Measurements from ENCODE around the gene CALCOCO2. TPM values are rescaled to one million over a fixed set of nuclear protein-coding genes. Genes with fewer than 3 reads are reported as not detected.

CALCOCO2 gene
- polyA plus RNA-seq, 1 donor (not counting 4 experiments of a cell fraction or from before 2014, with no cell fraction given), result 76.0 TPM

- dilution Hi-C loops (cut with MboI; ENCODE audit: extremely low pct_ligation_motif_present, low sequenced_read_pairs), result no loop called here
- Histone ChIP-seq H3K4me1 (ENCODE audit: control insufficient read depth, extremely low read depth, insufficient read depth, low read length) (no peaks in the 10 kb centered on the region), H3K79me2 (ENCODE audit: control insufficient read depth, insufficient read depth, low read length) (no peaks in the 10 kb centered on the region), H3K27ac (ENCODE audit: control insufficient read depth, insufficient read depth, low read length) (no peak overlapping the region), H3K36me3 (ENCODE audit: control insufficient read depth in 2 of 2, extremely low read depth in 1 of 2, insufficient read depth in 2 of 2, low read length in 2 of 2) (peaks cover 11 to 18% of the 10 kb centered on the region in 2 experiments), H4K20me1 (ENCODE audit: control insufficient read depth, extremely low read depth, insufficient read depth, low read length) (no peaks in the 10 kb centered on the region), H3K4me3 (ENCODE audit: control insufficient read depth in 2 of 3, extremely low read depth in 1 of 3, insufficient read depth in 2 of 3, low read depth in 1 of 3, low read length in 3 of 3) (no peak overlapping the region), H3K9ac (ENCODE audit: control insufficient read depth, extremely low read depth, insufficient read depth, low read length) (no peak overlapping the region), H3K27me3 (ENCODE audit: control insufficient read depth, extremely low read depth, insufficient read depth, low read length) (no peaks in the 10 kb centered on the region), H3K9me3 (ENCODE audit: control insufficient read depth, low read depth, low read length) (no peaks in the 10 kb centered on the region), H3K9me1 (ENCODE audit: control insufficient read depth, extremely low read depth, insufficient read depth, low read length) (no peaks in the 10 kb centered on the region), H2AFZ (ENCODE audit: control insufficient read depth, low read length) (no peak overlapping the region), H3K4me2 (ENCODE audit: control insufficient read depth, extremely low read depth, insufficient read depth, low read depth, low read length) (no peak overlapping the region)
- no peak for FAIRE-seq
- TF ChIP-seq EZH2 (IDR thresholded peaks at IDR 0.05; ENCODE audit: low read length), result no peak
- TF ChIP-seq, protein P1, sequence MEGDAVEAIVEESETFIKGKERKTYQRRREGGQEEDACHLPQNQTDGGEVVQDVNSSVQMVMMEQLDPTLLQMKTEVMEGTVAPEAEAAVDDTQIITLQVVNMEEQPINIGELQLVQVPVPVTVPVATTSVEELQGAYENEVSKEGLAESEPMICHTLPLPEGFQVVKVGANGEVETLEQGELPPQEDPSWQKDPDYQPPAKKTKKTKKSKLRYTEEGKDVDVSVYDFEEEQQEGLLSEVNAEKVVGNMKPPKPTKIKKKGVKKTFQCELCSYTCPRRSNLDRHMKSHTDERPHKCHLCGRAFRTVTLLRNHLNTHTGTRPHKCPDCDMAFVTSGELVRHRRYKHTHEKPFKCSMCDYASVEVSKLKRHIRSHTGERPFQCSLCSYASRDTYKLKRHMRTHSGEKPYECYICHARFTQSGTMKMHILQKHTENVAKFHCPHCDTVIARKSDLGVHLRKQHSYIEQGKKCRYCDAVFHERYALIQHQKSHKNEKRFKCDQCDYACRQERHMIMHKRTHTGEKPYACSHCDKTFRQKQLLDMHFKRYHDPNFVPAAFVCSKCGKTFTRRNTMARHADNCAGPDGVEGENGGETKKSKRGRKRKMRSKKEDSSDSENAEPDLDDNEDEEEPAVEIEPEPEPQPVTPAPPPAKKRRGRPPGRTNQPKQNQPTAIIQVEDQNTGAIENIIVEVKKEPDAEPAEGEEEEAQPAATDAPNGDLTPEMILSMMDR (optimal IDR thresholded peaks at IDR 0.05 in 1 of 3, IDR thresholded peaks at IDR 0.05 in 1 of 3, conservative IDR thresholded peaks at IDR 0.05 in 1 of 3; ENCODE audit: extremely low read depth in 1 of 3, insufficient read depth in 2 of 3, low read length in 3 of 3), result no peak
- DNase-seq (ENCODE audit: low read depth, low spot score), result no peak
These were observed 25.4 kb downstream of the CALCOCO2 start for GRCh38 chr17:48856122-48856821.

DNA sequence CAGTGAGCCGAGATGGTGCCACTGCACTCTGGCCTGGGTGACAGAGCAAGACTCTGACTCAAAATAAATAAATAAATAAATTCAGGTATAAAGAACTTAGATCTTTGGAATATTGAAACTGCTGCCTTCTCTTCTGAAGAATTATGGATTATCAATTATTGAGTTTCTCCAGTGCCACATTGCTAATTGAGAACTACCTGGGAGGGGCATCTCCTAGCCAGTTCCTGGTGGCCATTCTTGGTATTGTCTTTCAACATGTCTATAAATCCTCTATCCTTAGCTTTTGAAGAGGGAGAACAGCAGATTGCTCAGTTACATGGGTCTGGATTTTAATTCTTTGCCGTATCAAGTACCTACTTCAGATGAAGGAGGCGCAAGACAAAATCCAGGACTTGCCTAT is 29.2 kb downstream of the CALCOCO2 start:
- no peaks in the 10 kb centered on the region for H3K27me3 ChIP-seq (ENCODE audit: control insufficient read depth, extremely low read depth, insufficient read depth, low read length)
- H3K9me1 ChIP-seq (ENCODE audit: control insufficient read depth, extremely low read depth, insufficient read depth, low read length), result no peaks in the 10 kb centered on the region
- no peaks in the 10 kb centered on the region for H4K20me1 ChIP-seq (ENCODE audit: control insufficient read depth, extremely low read depth, insufficient read depth, low read length)
- no peak for FAIRE-seq
- no peak overlapping the region for H3K4me2 ChIP-seq (ENCODE audit: control insufficient read depth, extremely low read depth, insufficient read depth, low read depth, low read length)
- no peak overlapping the region for H3K9ac ChIP-seq (ENCODE audit: control insufficient read depth, extremely low read depth, insufficient read depth, low read length)
- no peak for DNase-seq (ENCODE audit: low read depth, low spot score)
- dilution Hi-C loops (cut with MboI; ENCODE audit: extremely low pct_ligation_motif_present, low sequenced_read_pairs), result no loop called here
- no peaks in the 10 kb centered on the region for H3K9me3 ChIP-seq (ENCODE audit: control insufficient read depth, low read depth, low read length)
- no peak overlapping the region for H3K4me3 ChIP-seq (ENCODE audit: control insufficient read depth in 2 of 3, extremely low read depth in 1 of 3, insufficient read depth in 2 of 3, low read depth in 1 of 3, low read length in 3 of 3)
- H3K36me3 ChIP-seq (ENCODE audit: control insufficient read depth in 2 of 2, extremely low read depth in 1 of 2, insufficient read depth in 2 of 2, low read length in 2 of 2), result peaks cover 12 to 23% of the 10 kb centered on the region in 2 experiments
- no peak overlapping the region for H2AFZ ChIP-seq (ENCODE audit: control insufficient read depth, low read length)
- H3K79me2 ChIP-seq (ENCODE audit: control insufficient read depth, insufficient read depth, low read length), result no peaks in the 10 kb centered on the region
- H3K27ac ChIP-seq (ENCODE audit: control insufficient read depth, insufficient read depth, low read length), result no peak overlapping the region
- H3K4me1 ChIP-seq (ENCODE audit: control insufficient read depth, extremely low read depth, insufficient read depth, low read length), result no peaks in the 10 kb centered on the region
- TF ChIP-seq EZH2 (IDR thresholded peaks at IDR 0.05; ENCODE audit: low read length), result no peak
- TF ChIP-seq, protein P1 (optimal IDR thresholded peaks at IDR 0.05 in 1 of 3, IDR thresholded peaks at IDR 0.05 in 1 of 3, conservative IDR thresholded peaks at IDR 0.05 in 1 of 3; ENCODE audit: extremely low read depth in 1 of 3, insufficient read depth in 2 of 3, low read length in 3 of 3), result peak in 2 of 3 experiments; percentile 18 to 19
